ENCODE results near the gene IL11. TPM values are rescaled to one million over a fixed set of nuclear protein-coding genes. Genes with fewer than 3 reads are reported as not detected.
"Not testable (repeated sequence)": the region's sequence is repeated elsewhere in the genome, so short reads cannot be mapped to it uniquely, and the experiment has no call there.

Gene IL11
- not detected for total RNA-seq

GRCh38 chr19:55370305-55370988 lies at the start of gene IL11:
Gene IL11, minus strand, starts transcription at chr19:55370463. Its CDS starts 153 bp downstream, at chr19:55370310.
- H3K4me3 ChIP-seq, result peak within 1 kb of the TSS in 3 of 4 donors; percentile 36 to 44 (median 42)
- no peaks in the 10 kb centered on the region for H3K9me3 ChIP-seq
- peaks cover 0 to 47% of the 10 kb centered on the region in 2 donors for H3K27me3 ChIP-seq
- peaks cover 0 to 25% (median 8%) of the 10 kb centered on the region in 4 donors for H3K4me1 ChIP-seq
- DNase-seq, result no peak
- H3K36me3 ChIP-seq, result no peaks in the 10 kb centered on the region
- H3K27ac ChIP-seq, result no peak within 1 kb of the TSS
- TF ChIP-seq, protein P1, sequence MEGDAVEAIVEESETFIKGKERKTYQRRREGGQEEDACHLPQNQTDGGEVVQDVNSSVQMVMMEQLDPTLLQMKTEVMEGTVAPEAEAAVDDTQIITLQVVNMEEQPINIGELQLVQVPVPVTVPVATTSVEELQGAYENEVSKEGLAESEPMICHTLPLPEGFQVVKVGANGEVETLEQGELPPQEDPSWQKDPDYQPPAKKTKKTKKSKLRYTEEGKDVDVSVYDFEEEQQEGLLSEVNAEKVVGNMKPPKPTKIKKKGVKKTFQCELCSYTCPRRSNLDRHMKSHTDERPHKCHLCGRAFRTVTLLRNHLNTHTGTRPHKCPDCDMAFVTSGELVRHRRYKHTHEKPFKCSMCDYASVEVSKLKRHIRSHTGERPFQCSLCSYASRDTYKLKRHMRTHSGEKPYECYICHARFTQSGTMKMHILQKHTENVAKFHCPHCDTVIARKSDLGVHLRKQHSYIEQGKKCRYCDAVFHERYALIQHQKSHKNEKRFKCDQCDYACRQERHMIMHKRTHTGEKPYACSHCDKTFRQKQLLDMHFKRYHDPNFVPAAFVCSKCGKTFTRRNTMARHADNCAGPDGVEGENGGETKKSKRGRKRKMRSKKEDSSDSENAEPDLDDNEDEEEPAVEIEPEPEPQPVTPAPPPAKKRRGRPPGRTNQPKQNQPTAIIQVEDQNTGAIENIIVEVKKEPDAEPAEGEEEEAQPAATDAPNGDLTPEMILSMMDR (IDR thresholded peaks at IDR 0.05), result no peak
- no peak for TF ChIP-seq POLR2A (IDR thresholded peaks at IDR 0.05)

- Histone ChIP-seq H3K27ac (no peak overlapping the region), H3K4me1 (no peaks in the 10 kb centered on the region), H3K9me3 (no peaks in the 10 kb centered on the region), H3K27me3 (no peaks in the 10 kb centered on the region), H3K36me3 (no peaks in the 10 kb centered on the region), H3K4me3 (no peak overlapping the region)
- TF ChIP-seq POLR2A (IDR thresholded peaks at IDR 0.05), result no peak
- TF ChIP-seq, protein P1 (IDR thresholded peaks at IDR 0.05), result no peak
- DNase-seq, result no peak
Measured at GRCh38 chr19:55419624-55420236, 49.5 kb upstream of the IL11 start.

- Histone ChIP-seq H3K4me3 (no peak overlapping the region), H3K9me3 (no peaks in the 10 kb centered on the region), H3K27ac (no peak overlapping the region), H3K27me3 (no peaks in the 10 kb centered on the region), H3K4me1 (no peaks in the 10 kb centered on the region), H3K36me3 (no peaks in the 10 kb centered on the region)
- DNase-seq, result no peak
- TF ChIP-seq, protein P1 (IDR thresholded peaks at IDR 0.05), result no peak
- TF ChIP-seq POLR2A (IDR thresholded peaks at IDR 0.05), result no peak
Measured at GRCh38 chr19:55419103-55419502, 48.8 kb upstream of the IL11 start.

DNA sequence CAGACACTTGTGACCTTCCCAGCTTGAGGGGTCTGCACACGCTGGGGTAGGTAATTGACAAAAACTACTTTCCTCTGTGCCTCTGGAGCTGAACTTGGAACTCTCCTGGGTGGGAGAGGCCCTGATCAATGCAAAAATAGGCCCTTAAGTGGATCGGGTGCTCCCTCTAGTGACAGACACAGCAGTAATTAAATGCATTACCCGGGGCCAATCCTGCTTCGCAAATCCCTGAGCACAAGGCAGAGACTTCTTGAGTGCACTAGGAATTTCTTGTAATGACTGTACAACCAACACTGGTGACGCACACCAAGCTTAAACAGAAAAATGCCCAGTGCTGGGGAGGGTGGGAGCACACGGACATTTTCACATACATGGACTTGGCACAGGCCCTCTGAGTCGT lies 47.9 kb upstream of the IL11 start:
- H3K4me1 ChIP-seq, result no peaks in the 10 kb centered on the region
- H3K27ac ChIP-seq, result no peak overlapping the region
- no peaks in the 10 kb centered on the region for H3K9me3 ChIP-seq
- peak in 2 of 3 donors; percentile 40 to 81 for DNase-seq
- TF ChIP-seq POLR2A (IDR thresholded peaks at IDR 0.05), result no peak
- TF ChIP-seq, protein P1 (IDR thresholded peaks at IDR 0.05), result peak in 5 of 6 experiments; percentile 18 to 86 (median 81)
- no peak overlapping the region for H3K4me3 ChIP-seq
- no peaks in the 10 kb centered on the region for H3K36me3 ChIP-seq
- H3K27me3 ChIP-seq, result no peaks in the 10 kb centered on the region

GRCh38 chr19:55410168-55410567 lies 39.9 kb upstream of the IL11 start:
- H3K9me3 ChIP-seq, result no peaks in the 10 kb centered on the region
- DNase-seq, result no peak
- H3K27me3 ChIP-seq, result no peaks in the 10 kb centered on the region
- no peak overlapping the region for H3K4me3 ChIP-seq
- TF ChIP-seq POLR2A (IDR thresholded peaks at IDR 0.05), result no peak
- TF ChIP-seq, protein P1 (IDR thresholded peaks at IDR 0.05), result no peak
- peaks cover 6 to 18% (median 9%) of the 10 kb centered on the region in 4 donors for H3K4me1 ChIP-seq
- H3K27ac ChIP-seq, result no peak overlapping the region
- H3K36me3 ChIP-seq, result peaks cover 0 to 9% (median 0%) of the 10 kb centered on the region in 3 donors

DNA sequence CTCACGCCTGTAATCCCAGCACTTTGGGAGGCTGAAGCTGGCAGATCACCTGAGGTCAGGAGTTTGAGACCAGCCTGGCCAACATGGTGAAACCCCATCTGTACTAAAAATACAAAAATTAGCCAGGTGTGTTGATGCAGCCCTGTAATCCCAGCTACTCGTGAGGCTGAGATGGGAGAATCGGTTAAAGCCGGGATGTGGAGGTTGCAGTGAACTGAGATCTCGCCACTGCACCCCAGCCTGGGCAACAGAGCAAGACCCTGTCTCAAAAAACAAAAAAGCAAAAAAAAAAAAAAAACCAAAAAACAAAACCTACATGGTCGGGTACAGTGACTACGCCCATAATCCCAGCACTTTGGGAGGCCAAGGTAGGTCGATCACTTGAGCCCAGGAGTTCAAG lies 38.9 kb upstream of the IL11 start:
- not testable (repeated sequence) for DNase-seq, H3K9me3 ChIP-seq, H3K4me3 ChIP-seq, H3K27me3 ChIP-seq, H3K27ac ChIP-seq
- peaks cover 0 to 15% (median 0%) of the 10 kb centered on the region in 3 donors for H3K36me3 ChIP-seq
- peaks cover 6 to 18% (median 9%) of the 10 kb centered on the region in 4 donors for H3K4me1 ChIP-seq

Data from Peyer's patch (tissue), 4 donors.